Measurements from ENCODE around the gene GBP6.

The GBP6 gene

GRCh38 chr1:89358287-89358893 is 5.5 kb upstream of the GBP6 start:
- Histone ChIP-seq H3K9me3 (ENCODE audit: severe bottlenecking) (no peaks in the 10 kb centered on the region), H3K27ac (ENCODE audit: poor library complexity, severe bottlenecking) (no peak overlapping the region), H3K36me3 (ENCODE audit: low read depth) (no peaks in the 10 kb centered on the region), H3K27me3 (ENCODE audit: insufficient read depth, poor library complexity, severe bottlenecking) (no peaks in the 10 kb centered on the region), H3K4me3 (ENCODE audit: severe bottlenecking) (no peak overlapping the region), H3K4me1 (ENCODE audit: insufficient read depth, poor library complexity, severe bottlenecking) (peaks cover 1% of the 10 kb centered on the region)
- TF ChIP-seq CTCF (IDR thresholded peaks at IDR 0.05; ENCODE audit: poor library complexity, severe bottlenecking): peak; percentile 85
- ATAC-seq (ENCODE audit: low read depth) (peak; percentile 80), DNase-seq (ENCODE audit: low spot score) (no peak)

GRCh38 chr1:89360716-89361115 is 3.1 kb upstream of the GBP6 start:
- Histone ChIP-seq H3K4me1 (ENCODE audit: insufficient read depth, poor library complexity, severe bottlenecking) (peaks cover 9% of the 10 kb centered on the region), H3K9me3 (ENCODE audit: severe bottlenecking) (no peaks in the 10 kb centered on the region), H3K36me3 (ENCODE audit: low read depth) (no peaks in the 10 kb centered on the region), H3K4me3 (ENCODE audit: severe bottlenecking) (no peak overlapping the region), H3K27me3 (ENCODE audit: insufficient read depth, poor library complexity, severe bottlenecking) (no peaks in the 10 kb centered on the region), H3K27ac (ENCODE audit: poor library complexity, severe bottlenecking) (no peak overlapping the region)
- DNase-seq (ENCODE audit: low spot score): no peak
- no peak for ATAC-seq (ENCODE audit: low read depth)
- no peak for TF ChIP-seq CTCF (IDR thresholded peaks at IDR 0.05; ENCODE audit: poor library complexity, severe bottlenecking)

GRCh38 chr1:89361681-89362080 is 2.2 kb upstream of the GBP6 start:
- Histone ChIP-seq H3K27ac (ENCODE audit: poor library complexity, severe bottlenecking) (no peak overlapping the region), H3K27me3 (ENCODE audit: insufficient read depth, poor library complexity, severe bottlenecking) (no peaks in the 10 kb centered on the region), H3K4me1 (ENCODE audit: insufficient read depth, poor library complexity, severe bottlenecking) (peaks cover 9% of the 10 kb centered on the region), H3K4me3 (ENCODE audit: severe bottlenecking) (no peak overlapping the region), H3K9me3 (ENCODE audit: severe bottlenecking) (no peaks in the 10 kb centered on the region), H3K36me3 (ENCODE audit: low read depth) (no peaks in the 10 kb centered on the region)
- DNase-seq (ENCODE audit: low spot score) (no peak), ATAC-seq (ENCODE audit: low read depth) (no peak)
- TF ChIP-seq CTCF (IDR thresholded peaks at IDR 0.05; ENCODE audit: poor library complexity, severe bottlenecking): no peak

- H3K36me3 ChIP-seq (ENCODE audit: low read depth): no peaks in the 10 kb centered on the region
- H3K4me1 ChIP-seq (ENCODE audit: insufficient read depth, poor library complexity, severe bottlenecking): peaks cover 9% of the 10 kb centered on the region
- no peaks in the 10 kb centered on the region for H3K27me3 ChIP-seq (ENCODE audit: insufficient read depth, poor library complexity, severe bottlenecking)
- ATAC-seq (ENCODE audit: low read depth): peak; percentile 64
- H3K27ac ChIP-seq (ENCODE audit: poor library complexity, severe bottlenecking): no peak overlapping the region
- no peak overlapping the region for H3K4me3 ChIP-seq (ENCODE audit: severe bottlenecking)
- no peaks in the 10 kb centered on the region for H3K9me3 ChIP-seq (ENCODE audit: severe bottlenecking)
- no peak for DNase-seq (ENCODE audit: low spot score)
- no peak for TF ChIP-seq CTCF (IDR thresholded peaks at IDR 0.05; ENCODE audit: poor library complexity, severe bottlenecking)
Observed at GRCh38 chr1:89363196-89363595, 663 bp upstream of the GBP6 start.

GRCh38 chr1:89364954-89365550 is 1.2 kb downstream of the GBP6 start:
- ATAC-seq (ENCODE audit: low read depth) (no peak), DNase-seq (ENCODE audit: low spot score) (no peak)
- no peak for TF ChIP-seq CTCF (IDR thresholded peaks at IDR 0.05; ENCODE audit: poor library complexity, severe bottlenecking)
- Histone ChIP-seq H3K4me3 (ENCODE audit: severe bottlenecking) (no peak overlapping the region), H3K27ac (ENCODE audit: poor library complexity, severe bottlenecking) (no peak overlapping the region), H3K9me3 (ENCODE audit: severe bottlenecking) (no peaks in the 10 kb centered on the region), H3K27me3 (ENCODE audit: insufficient read depth, poor library complexity, severe bottlenecking) (no peaks in the 10 kb centered on the region), H3K4me1 (ENCODE audit: insufficient read depth, poor library complexity, severe bottlenecking) (peaks cover 9% of the 10 kb centered on the region), H3K36me3 (ENCODE audit: low read depth) (no peaks in the 10 kb centered on the region)
